KOPT-K1 (cell line): ENCODE data around the gene MYL12B.
A peak's percentile ranks its signal among the peaks of the same experiment; 100 is the strongest.
"Not testable (repeated sequence)": the region's sequence is repeated elsewhere in the genome, so short reads cannot be mapped to it uniquely, and the experiment has no call there.

Experiments
- H3K27ac ChIP-seq: fragments of 200-600 bp; sonication (generic); 2 replicates; pipeline ENCODE4 v1.5.1; 2016; ENCODE audit warnings: antibody characterized with exemption, mild to moderate bottlenecking, low read depth, low read length; ENCODE audit not compliant: poor library complexity, severe bottlenecking
- H3K36me3 ChIP-seq: fragments of 200-600 bp; sonication (generic); 2 replicates; pipeline ENCODE4 v1.5.1; 2017; ENCODE audit warnings: antibody characterized with exemption, mild to moderate bottlenecking, low read length, moderate library complexity; ENCODE audit not compliant: insufficient read depth
- H3K9me3 ChIP-seq: fragments of 200-600 bp; sonication (generic); 2 replicates; pipeline ENCODE4 v1.5.1; 2017; ENCODE audit warnings: antibody characterized with exemption, low read length, mild to moderate bottlenecking; ENCODE audit not compliant: insufficient read depth, poor library complexity, severe bottlenecking

Gene MYL12B

DNA sequence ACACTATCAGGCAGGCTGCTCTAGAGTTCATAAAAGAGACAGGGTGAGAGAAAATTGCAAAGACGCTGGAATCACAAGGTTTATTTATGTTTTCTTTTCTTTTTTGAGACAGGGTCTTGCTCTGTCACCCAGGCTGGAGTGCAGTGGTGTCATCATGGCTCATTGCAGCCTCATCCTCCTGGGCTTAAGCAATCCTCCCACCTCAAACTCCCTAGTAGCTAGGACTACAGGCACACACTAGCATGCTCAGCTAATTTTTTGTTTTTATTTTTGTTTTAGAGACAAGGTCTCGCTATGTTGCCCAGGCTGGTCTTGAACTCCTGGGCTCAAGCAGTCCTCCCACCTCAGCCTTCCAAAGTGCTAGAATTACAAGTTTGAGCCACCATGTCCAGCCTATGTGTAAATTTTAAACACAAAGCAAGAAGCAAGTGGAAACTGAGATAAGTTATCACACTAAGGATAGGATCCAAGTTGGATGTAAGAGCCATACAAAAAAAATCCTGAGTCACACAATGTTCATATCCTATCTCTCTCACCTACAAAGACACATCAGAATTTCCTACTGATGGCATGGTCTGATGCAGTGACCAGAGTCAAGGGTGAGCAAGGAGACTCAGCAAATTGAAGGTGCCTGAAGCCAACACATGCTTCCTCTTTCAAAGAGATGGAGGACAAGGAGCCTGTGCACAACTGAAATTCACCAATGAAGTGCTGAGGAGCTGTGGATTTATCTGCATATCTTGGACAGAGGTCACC, 31.4 kb downstream of the MYL12B start:
- H3K27ac ChIP-seq, result no peak overlapping the region
- no peaks in the 10 kb centered on the region for H3K36me3 ChIP-seq
- H3K9me3 ChIP-seq, result peaks cover 11% of the 10 kb centered on the region

DNA sequence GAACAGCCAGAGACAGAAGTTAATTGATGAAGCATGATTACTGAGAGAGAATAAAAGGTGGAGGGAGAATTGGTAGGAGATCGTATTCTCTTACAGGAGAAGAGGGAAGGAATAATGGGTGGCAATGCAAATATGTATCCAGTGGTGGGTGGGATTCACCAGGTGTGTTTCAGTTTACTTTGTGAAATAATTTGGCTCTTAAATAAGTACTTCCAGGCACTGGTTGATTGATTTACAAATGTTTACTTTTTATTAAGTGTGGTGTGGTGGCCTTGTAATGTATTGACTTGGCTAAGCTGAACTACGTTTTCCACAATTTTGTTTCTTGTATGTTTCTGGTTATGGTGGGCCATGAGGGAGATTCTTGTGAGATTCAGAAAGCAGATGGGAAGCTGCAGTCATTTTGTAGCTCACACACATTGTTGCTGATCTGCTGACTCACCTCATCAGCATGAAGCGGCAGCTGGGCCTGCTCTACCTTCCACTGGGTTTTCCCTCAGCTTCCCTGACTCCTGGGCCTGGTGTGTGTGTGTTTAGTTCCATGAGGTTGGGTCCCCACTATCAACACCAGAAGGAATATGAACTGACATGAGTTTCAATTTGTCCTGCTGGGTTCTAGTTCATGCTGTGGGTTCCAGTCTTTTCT, 32.6 kb downstream of the MYL12B start:
- peaks cover 11% of the 10 kb centered on the region for H3K9me3 ChIP-seq
- no peaks in the 10 kb centered on the region for H3K36me3 ChIP-seq
- H3K27ac ChIP-seq, result no peak overlapping the region

DNA sequence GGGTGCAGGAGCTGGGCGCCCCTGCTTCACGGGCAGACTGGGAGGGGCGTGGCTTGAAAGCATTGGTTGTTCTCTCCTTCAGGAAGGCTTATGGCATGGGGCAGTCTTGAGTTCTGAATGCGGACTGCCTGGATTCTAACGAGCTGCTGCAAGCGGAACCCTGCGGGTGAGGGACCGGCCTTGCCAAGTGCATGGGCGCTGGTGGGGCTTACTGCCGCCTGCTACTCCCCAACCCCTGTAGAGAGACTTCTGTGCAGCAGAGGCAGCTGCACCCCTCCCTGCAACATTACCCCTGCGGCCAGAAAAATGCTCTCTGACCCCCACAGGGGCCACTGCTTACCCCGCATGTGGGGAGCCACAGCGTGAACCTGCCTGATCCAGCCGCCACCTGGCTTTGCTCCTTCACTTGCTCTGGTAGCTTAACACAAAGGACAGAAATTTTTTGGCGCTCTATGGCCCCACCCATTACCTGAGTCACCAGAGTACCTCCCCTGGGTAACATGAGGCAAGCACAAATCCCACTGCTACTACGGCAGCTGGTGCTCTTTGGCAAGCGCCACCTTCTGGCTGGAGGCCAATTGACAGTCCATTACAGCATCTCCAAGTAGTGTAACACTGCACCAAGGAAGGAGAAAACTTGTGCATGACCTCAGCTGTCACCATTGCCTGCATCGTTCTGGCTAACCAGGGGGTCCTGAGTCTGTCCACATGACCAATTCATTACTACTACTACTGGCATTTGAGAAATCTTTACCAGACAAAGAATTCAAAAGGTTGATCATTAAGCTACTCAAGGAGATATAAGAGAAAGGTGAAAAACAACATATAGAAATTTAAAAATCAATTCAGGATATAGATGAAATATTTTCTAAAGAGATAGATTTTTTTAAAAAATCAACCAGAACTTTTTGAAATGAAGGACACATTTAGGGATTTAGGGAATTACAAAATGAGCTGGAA, 35.4 kb downstream of the MYL12B start:
- peak overlapping the region; percentile 64 for H3K27ac ChIP-seq

DNA sequence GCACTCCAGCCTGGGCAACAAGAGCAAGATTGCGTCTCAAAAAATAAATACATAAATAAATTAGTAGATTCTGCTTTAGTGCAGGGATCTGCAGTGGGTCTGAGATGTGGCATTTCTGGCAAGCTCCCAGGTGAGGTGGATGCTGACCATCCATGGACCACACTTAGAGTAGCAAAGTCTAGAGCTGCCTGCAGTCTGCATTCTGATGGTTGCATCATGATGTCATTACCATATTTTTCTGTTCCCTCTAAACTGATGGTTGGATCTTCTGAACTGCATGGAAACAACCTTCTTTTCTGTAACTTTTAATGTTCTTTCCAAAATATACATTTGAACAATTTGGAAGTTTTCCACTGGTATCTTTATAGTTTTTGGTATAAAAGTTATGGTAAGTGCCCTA, 42.9 kb downstream of the MYL12B start:
- H3K36me3 ChIP-seq, result no peaks in the 10 kb centered on the region
- no peak overlapping the region for H3K27ac ChIP-seq
- H3K9me3 ChIP-seq, result peaks cover 6% of the 10 kb centered on the region

More for the DNA sequence above, 35.4 kb downstream of the MYL12B start:
- Histone ChIP-seq H3K9me3 (peaks cover 6% of the 10 kb centered on the region), H3K36me3 (no peaks in the 10 kb centered on the region)

DNA sequence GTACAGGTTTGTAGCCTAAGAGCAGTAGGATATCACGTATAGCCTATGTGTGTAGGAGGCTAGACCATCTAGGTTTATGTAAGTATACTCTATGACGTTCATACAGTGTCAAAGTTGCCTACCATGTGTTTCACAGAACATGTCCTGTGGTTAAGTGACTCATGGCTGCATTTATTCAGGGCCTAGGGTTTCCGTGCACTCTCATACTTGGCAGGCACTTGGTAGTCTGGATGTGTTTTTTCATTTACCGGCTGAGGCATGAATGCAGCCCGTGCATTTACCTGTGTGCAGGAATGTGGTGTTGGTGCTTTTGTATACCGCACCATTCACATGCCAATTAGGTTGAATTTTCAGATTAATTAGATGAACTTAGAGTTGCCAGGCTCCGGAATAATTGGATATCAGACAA, 43.4 kb downstream of the MYL12B start:
- H3K27ac ChIP-seq, result no peak overlapping the region
- H3K9me3 ChIP-seq, result peaks cover 1% of the 10 kb centered on the region
- no peaks in the 10 kb centered on the region for H3K36me3 ChIP-seq

DNA sequence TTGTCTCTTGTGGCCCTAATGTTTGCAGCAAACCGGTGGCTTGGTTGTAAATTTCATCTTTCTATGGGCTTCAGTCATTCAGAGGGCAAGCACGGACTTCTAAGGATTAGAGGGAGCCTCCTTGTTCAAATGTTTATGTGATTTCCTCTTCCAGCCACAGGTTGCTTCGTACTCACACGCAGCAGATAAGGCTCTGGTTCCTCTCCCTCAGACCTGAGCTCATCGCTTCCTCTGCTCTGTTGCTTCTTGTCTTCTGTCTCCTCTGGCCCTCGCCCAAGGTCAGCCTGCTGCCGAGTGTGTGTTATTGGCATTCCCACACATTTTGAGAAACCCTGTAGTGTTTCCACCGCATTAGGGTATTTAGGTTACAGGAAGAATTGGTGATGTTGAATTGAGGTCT, 44.0 kb downstream of the MYL12B start:
- Histone ChIP-seq H3K27ac (no peak overlapping the region), H3K36me3 (no peaks in the 10 kb centered on the region), H3K9me3 (no peaks in the 10 kb centered on the region)

DNA sequence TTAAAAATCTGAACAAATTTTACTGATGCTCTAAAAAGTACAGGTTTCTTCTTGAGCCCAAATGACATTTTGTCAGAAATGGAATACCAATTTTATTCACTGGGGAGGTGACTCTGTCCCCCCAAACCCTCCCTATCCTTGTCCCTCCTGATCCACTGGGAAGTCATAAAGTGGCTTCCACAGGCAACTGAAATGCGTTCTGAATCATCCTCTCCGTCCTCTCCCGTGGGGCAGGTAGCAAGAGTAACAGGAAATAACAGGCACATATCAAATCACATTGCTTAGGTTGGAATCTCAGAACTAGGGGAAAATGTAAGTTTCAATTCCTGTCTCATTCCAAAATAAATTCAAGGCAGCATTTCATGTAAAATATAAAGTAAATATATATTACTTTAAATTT, 44.5 kb downstream of the MYL12B start:
- H3K9me3 ChIP-seq, result no peaks in the 10 kb centered on the region
- no peak overlapping the region for H3K27ac ChIP-seq
- H3K36me3 ChIP-seq, result no peaks in the 10 kb centered on the region

DNA sequence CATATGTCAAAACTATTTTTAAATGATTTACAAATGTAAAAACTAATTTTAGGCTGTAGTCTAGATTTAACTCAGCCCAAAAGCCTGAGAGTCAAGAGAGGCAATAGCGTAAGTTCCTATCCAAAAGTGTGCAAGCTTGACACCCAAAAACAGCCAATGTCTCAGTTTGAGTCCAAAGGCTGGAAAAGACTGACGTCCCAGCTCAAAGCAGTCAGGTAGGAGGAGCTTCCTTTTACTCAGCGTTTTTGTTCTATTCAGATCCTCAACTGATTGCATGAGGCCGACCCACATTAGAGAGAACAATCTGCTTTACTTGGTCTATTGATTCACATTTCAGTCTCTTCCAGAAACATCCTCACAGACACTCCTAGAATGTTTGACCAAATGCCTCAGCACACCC, 51.8 kb downstream of the MYL12B start:
- Histone ChIP-seq H3K27ac (no peak overlapping the region), H3K9me3 (no peaks in the 10 kb centered on the region), H3K36me3 (no peaks in the 10 kb centered on the region)

DNA sequence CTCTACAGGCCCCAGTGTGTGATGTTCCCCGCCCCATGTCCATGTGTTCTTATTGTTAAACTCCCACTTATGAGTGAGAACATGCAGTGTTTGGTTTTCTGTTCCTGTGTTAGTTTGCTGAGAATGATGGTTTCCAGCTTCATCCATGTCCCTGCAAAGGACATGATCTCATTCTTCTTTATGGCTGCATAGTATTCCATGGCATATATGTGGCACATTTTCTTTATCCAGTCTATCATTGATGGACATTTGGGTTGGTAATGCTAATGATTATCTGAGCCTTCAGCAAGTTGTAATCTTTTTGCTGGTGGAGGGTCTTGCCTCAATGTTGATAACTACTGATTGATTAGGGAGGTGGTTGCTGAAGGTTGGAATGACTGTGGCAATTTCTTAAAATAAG, 53.4 kb downstream of the MYL12B start:
- H3K9me3 ChIP-seq, H3K36me3 ChIP-seq, H3K27ac ChIP-seq: not testable (repeated sequence)

DNA sequence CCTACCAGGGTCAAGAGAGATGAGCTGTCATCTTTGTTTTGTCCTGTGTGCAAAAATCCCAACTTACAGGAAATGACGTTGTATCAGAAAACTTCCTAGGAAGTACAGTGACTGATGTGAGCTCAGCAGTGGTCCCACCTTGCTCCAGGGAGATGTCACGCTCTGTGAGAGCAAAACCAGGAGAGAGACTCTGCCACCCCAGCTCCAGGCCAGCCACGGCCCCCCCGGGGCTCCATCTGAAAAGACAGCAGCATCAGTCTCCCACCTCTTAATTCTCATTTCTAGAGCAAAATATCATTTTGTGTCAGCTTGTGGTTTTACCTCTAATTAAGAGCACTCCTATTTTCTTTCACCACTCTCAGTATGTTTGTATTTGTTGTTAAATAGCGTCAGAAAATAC, 57.5 kb downstream of the MYL12B start:
- no peaks in the 10 kb centered on the region for H3K9me3 ChIP-seq
- no peaks in the 10 kb centered on the region for H3K36me3 ChIP-seq
- H3K27ac ChIP-seq, result no peak overlapping the region

DNA sequence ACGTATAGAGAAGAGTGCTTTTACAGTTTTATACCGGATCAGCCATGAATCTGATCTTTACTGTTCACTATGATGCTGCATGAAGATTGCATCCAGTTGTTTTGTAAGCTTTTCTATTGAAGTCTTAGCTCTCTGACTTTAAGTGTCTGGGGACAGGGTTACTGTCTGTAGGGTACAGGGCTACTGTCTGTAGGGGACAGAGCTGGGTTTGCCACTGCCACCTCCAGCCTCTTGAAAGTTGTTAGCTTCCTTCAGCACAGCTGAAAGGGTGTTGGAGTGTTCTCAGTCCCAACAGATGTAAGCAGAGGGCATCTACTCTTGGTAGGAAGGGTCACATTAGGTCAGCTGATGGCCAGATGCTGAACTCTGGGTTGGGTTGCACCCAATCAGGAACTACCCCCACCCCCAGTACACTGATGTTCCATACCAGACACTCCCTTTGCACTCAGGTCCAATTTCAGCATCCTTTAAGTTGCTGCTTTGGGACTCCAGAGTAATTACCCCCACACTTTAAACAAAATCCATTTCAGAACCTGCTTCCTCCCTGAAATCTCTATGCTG, 58.0 kb downstream of the MYL12B start:
- Histone ChIP-seq H3K9me3 (no peaks in the 10 kb centered on the region), H3K27ac (no peak overlapping the region), H3K36me3 (no peaks in the 10 kb centered on the region)

DNA sequence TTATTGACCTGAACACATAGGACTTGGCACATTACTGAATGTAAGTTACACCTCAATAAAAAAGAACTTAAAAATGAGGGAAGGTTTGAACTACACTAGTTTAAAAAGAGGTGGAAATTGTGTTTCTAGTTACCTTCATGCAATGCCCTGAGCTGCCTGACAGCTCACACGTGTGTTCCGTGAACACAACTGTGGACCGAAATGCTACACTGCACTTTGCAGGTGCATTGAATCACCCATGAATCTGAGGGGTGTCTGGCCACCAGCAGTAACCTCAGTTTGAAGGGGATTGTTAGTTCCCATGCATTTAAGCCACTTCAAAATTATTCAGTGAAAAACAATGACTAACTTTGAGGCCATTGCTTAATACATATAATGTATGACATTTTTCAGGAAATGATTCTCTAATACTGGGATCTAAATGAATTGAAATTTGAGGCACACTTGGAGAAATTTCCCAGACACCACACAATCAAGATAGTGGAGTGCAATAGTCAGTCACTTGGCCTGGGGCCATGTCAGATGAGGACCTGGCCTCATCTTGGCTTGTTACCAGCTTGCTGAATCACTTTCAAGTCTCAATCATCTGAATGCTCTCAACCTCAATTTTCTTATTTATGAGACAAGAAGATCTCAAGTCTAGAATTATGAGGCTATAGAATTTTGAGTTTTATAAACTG, 59.3 kb downstream of the MYL12B start:
- Histone ChIP-seq H3K36me3 (no peaks in the 10 kb centered on the region), H3K27ac (no peak overlapping the region), H3K9me3 (no peaks in the 10 kb centered on the region)

DNA sequence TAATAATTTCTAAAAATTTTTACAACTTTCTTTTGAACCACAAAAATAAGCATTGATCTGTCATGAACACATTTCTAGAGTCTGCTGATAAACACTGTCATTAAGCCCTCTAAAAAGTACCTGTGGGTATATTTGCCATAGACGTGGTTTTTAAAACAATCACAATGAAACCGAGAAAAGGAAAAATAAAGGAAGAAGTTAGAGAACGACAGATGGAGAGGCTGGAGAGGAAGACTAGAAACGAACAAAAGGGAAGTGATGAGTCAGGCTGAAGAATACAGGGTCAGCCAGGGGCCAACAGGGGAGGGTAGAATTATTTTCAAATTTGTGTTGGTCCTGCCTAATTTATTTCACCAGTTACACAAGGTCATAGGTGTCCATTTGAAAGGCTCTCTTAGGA, 62.0 kb downstream of the MYL12B start:
- Histone ChIP-seq H3K27ac (no peak overlapping the region), H3K36me3 (no peaks in the 10 kb centered on the region), H3K9me3 (no peaks in the 10 kb centered on the region)
